HUES48 (cell line): ENCODE data around the gene GPC5.
"Not testable (repeated sequence)": the region's sequence is repeated elsewhere in the genome, so short reads cannot be mapped to it uniquely, and the experiment has no call there.

Experiments used
- H3K27ac ChIP-seq: one replicate; pipeline ENCODE4 v1.7.0; 2013; ENCODE audit warnings: low read depth, low read length, inconsistent platforms
- H3K27me3 ChIP-seq: 2 replicates; pipeline ENCODE4 v1.6.1; 2013; ENCODE audit warnings: mild to moderate bottlenecking, low read length; ENCODE audit not compliant: control insufficient read depth, insufficient read depth
- H3K36me3 ChIP-seq: 2 replicates; pipeline ENCODE4 v1.6.1; 2013; ENCODE audit warnings: low read length; ENCODE audit not compliant: control insufficient read depth, insufficient read depth
- H3K4me1 ChIP-seq: 2 replicates; pipeline ENCODE4 v1.6.1; 2013; ENCODE audit warnings: mild to moderate bottlenecking, low read length; ENCODE audit not compliant: control insufficient read depth, insufficient read depth
- H3K4me3 ChIP-seq: 2 replicates; pipeline ENCODE4 v1.5.1; 2013; ENCODE audit warnings: mild to moderate bottlenecking, low read depth, low read length
- H3K9ac ChIP-seq: 2 replicates; pipeline ENCODE4 v1.6.1; 2013; ENCODE audit warnings: mild to moderate bottlenecking, low read depth, low read length, moderate library complexity
- H3K9me3 ChIP-seq: 2 replicates; pipeline ENCODE4 v1.6.1; 2013; ENCODE audit warnings: low read length; ENCODE audit not compliant: control insufficient read depth, insufficient read depth

GPC5 gene

GRCh38 chr13:92491839-92492238, 1093.4 kb downstream of the GPC5 start:
- no peaks in the 10 kb centered on the region for H3K36me3 ChIP-seq

DNA sequence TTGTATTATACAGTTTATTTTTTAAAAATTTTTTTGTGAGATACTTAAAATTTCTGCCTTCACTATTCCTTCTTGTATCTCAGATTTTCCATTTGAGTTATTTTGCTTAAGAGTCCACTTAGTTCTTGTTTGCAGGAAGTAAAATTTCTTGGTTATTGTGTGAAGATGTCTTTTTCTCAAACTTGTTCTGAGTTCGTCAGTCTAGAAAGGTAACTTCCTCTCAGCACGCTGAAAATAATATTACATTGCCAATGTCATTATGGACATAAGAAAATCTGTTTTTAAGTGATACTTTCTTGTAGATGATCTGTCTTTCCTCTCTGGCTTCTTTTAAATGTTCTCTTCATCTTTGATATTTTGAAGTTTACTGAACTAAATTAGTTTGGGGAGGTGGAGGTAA, 1096.5 kb downstream of the GPC5 start:
- H3K27me3 ChIP-seq: no peaks in the 10 kb centered on the region
- H3K9me3 ChIP-seq: no peaks in the 10 kb centered on the region
- H3K36me3 ChIP-seq: no peaks in the 10 kb centered on the region
- no peak overlapping the region for H3K9ac ChIP-seq
- H3K4me3 ChIP-seq: no peak overlapping the region
- peaks cover 10% of the 10 kb centered on the region for H3K4me1 ChIP-seq
- no peak overlapping the region for H3K27ac ChIP-seq

More at GRCh38 chr13:92491839-92492238, 1093.4 kb downstream of the GPC5 start:
- Histone ChIP-seq H3K4me3 (no peak overlapping the region), H3K4me1 (peaks cover 7% of the 10 kb centered on the region; the same call in 1 of the 2 replicates), H3K9ac (no peak overlapping the region), H3K27ac (no peak overlapping the region), H3K9me3 (no peaks in the 10 kb centered on the region), H3K27me3 (no peaks in the 10 kb centered on the region)

GRCh38 chr13:92500192-92500591, 1101.8 kb downstream of the GPC5 start:
- H3K4me1 ChIP-seq: peaks cover 21% of the 10 kb centered on the region
- no peak overlapping the region for H3K27ac ChIP-seq
- H3K9me3 ChIP-seq: no peaks in the 10 kb centered on the region
- H3K4me3 ChIP-seq: no peak overlapping the region
- H3K36me3 ChIP-seq: no peaks in the 10 kb centered on the region
- H3K9ac ChIP-seq: no peak overlapping the region
- no peaks in the 10 kb centered on the region for H3K27me3 ChIP-seq

DNA sequence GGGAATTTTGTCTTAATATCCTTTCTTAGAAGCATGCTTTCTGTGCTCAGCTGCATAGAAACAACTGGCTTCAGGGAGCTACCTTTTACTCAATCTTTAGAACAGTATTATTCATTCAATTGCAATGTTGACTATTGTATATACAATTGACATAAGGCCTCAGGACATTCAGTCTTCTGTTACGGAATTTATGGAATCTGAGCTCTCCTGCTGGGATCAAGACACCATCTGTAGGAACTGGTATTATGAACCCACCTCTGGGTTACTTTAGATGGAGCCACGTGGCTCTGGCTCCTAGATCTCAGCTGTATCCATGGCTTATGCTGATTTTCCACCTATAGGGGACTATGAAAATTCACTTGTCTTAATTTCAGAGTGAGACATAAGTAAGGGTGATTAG, 1112.0 kb downstream of the GPC5 start:
- no peak overlapping the region for H3K9ac ChIP-seq
- no peaks in the 10 kb centered on the region for H3K27me3 ChIP-seq
- no peak overlapping the region for H3K27ac ChIP-seq
- H3K9me3 ChIP-seq: no peaks in the 10 kb centered on the region
- H3K4me3 ChIP-seq: no peak overlapping the region
- H3K4me1 ChIP-seq: 0 out of 2 replicates have a peak, but pooled peaks cover 4% of the 10 kb centered on the region
- H3K36me3 ChIP-seq: no peaks in the 10 kb centered on the region

DNA sequence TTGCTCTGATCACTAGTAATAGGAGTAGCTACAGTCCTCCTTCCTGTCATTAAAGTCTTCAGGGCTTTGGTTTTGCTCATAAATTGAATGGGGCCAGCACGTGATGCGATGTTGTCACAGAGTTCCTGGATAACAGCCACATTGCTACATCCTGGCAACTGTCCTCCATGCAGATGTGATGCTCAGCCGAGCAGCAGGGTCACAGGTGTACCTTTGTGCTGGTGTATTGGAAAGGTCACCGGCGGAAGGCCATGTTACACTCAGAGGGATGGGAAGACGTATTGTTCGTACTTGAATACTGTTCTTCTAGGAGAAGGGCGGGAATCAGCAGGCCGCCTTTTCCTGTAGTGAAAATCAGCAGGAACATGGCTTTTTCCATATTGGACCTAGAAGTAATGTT, 1114.4 kb downstream of the GPC5 start:
- Histone ChIP-seq H3K4me1 (0 out of 2 replicates have a peak, but pooled peaks cover 4% of the 10 kb centered on the region), H3K27me3 (no peaks in the 10 kb centered on the region), H3K4me3 (no peak overlapping the region), H3K36me3 (no peaks in the 10 kb centered on the region), H3K9ac (no peak overlapping the region), H3K27ac (no peak overlapping the region), H3K9me3 (peaks cover 5% of the 10 kb centered on the region; the same call in 1 of the 2 replicates)

DNA sequence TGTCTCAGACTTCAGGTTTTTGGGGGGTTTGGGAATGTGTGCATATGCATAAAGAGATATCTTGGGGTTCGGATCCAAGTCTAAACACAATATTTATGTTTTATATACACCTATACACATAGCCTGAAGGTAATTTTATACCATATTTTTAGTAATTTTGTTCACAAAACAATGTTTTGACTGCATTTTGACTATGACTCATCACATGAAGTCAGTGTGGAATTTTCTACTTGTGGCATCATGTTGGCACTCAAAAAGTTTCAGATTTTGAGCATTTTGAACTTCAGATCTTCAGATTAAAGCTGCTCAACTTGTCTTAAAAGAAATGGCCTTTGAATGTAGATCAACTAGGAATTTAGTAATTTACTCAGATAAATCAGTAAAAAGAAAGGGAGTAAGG, 1115.3 kb downstream of the GPC5 start:
- H3K4me1 ChIP-seq: 0 out of 2 replicates have a peak, but pooled peaks cover 4% of the 10 kb centered on the region
- H3K27ac ChIP-seq: no peak overlapping the region

GRCh38 chr13:92514420-92515125, 1116.2 kb downstream of the GPC5 start:
- Histone ChIP-seq H3K9ac (no peak overlapping the region), H3K36me3 (no peaks in the 10 kb centered on the region), H3K27ac (no peak overlapping the region), H3K27me3 (no peaks in the 10 kb centered on the region), H3K9me3 (peaks cover 5% of the 10 kb centered on the region; the same call in 1 of the 2 replicates), H3K4me3 (no peak overlapping the region), H3K4me1 (0 out of 2 replicates have a peak, but pooled peaks cover 4% of the 10 kb centered on the region)

More for the DNA sequence above, 1115.3 kb downstream of the GPC5 start:
- H3K9ac ChIP-seq: no peak overlapping the region
- no peaks in the 10 kb centered on the region for H3K36me3 ChIP-seq
- peaks cover 5% of the 10 kb centered on the region; the same call in 1 of the 2 replicates for H3K9me3 ChIP-seq
- H3K27me3 ChIP-seq: no peaks in the 10 kb centered on the region
- H3K4me3 ChIP-seq: no peak overlapping the region

DNA sequence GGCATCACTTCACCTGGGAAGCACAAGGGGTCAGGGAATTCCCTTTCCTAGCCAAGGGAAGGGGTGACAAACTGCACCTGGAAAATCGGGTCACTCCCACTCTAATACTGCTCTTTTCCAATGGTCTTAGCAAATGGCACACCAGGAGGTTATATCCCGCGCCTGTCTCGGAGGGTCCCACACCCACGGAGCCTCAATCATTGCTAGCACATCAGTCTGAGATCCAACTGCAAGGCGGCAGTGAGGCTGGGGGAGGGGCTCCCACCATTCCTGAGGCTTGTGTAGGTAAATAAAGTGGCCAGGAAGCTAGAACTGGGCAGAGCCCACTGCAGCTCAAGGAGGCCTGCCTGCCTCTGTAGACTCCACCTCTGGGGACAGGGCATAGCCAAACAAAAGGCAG, 1118.5 kb downstream of the GPC5 start:
- H3K9me3 ChIP-seq, H3K4me1 ChIP-seq, H3K27me3 ChIP-seq, H3K4me3 ChIP-seq, H3K36me3 ChIP-seq, H3K27ac ChIP-seq, H3K9ac ChIP-seq: not testable (repeated sequence)

- H3K36me3 ChIP-seq, H3K9ac ChIP-seq, H3K27me3 ChIP-seq, H3K9me3 ChIP-seq, H3K27ac ChIP-seq, H3K4me3 ChIP-seq, H3K4me1 ChIP-seq: not testable (repeated sequence)
These were observed 1120.2 kb downstream of the GPC5 start for GRCh38 chr13:92518622-92519021.

GRCh38 chr13:92530364-92530763, 1131.9 kb downstream of the GPC5 start:
- no peak overlapping the region for H3K27ac ChIP-seq
- H3K27me3 ChIP-seq: no peaks in the 10 kb centered on the region
- no peaks in the 10 kb centered on the region for H3K9me3 ChIP-seq
- no peak overlapping the region for H3K9ac ChIP-seq
- H3K36me3 ChIP-seq: no peaks in the 10 kb centered on the region
- H3K4me1 ChIP-seq: no peaks in the 10 kb centered on the region
- no peak overlapping the region for H3K4me3 ChIP-seq

GRCh38 chr13:92535222-92536006, 1137.0 kb downstream of the GPC5 start:
- Histone ChIP-seq H3K9me3 (no peaks in the 10 kb centered on the region), H3K4me3 (no peak overlapping the region), H3K27ac (no peak overlapping the region), H3K9ac (no peak overlapping the region), H3K4me1 (no peaks in the 10 kb centered on the region; the same call in 1 of the 2 replicates), H3K27me3 (no peaks in the 10 kb centered on the region), H3K36me3 (no peaks in the 10 kb centered on the region)
